Loucy (cell line): ENCODE results near the gene CACNB2.

ENCODE experiments used
- EZH2phosphoT487 ChIP-seq: fragments of 200-600 bp; IDR thresholded peaks from 2 replicates; pipeline ENCODE4 v1.6.1; 2018; ENCODE audit warnings: antibody characterized with exemption, mild to moderate bottlenecking, moderate library complexity, borderline replicate concordance
- TF ChIP-seq, protein P1 (sequence below): fragments of 200-600 bp; sonication (generic); conservative IDR thresholded peaks from 2 replicates; pipeline ENCODE4 v1.5.1; 2014; ENCODE audit warnings: mild to moderate bottlenecking, antibody characterized with exemption, low read length

DNA sequence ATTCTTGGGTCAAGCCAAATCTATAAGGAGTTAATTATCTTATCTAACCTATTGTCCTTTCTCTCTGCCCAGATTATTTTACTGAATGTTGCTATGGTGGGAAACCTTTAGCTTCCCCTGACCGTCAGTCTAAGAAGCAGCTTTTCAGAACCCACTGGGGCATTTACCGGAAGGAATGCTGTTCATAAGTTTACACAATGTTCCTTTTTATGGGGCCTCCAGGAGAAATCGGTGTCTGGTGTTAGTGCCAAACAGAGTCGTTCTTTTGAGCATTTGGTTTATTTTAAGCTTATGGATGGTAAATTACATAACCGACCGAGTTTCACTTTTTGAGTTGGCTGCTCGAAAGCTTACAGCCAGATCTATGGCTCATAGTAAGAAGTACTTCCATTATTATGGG, 111.9 kb downstream of the CACNB2 start:
- TF ChIP-seq, protein P1, sequence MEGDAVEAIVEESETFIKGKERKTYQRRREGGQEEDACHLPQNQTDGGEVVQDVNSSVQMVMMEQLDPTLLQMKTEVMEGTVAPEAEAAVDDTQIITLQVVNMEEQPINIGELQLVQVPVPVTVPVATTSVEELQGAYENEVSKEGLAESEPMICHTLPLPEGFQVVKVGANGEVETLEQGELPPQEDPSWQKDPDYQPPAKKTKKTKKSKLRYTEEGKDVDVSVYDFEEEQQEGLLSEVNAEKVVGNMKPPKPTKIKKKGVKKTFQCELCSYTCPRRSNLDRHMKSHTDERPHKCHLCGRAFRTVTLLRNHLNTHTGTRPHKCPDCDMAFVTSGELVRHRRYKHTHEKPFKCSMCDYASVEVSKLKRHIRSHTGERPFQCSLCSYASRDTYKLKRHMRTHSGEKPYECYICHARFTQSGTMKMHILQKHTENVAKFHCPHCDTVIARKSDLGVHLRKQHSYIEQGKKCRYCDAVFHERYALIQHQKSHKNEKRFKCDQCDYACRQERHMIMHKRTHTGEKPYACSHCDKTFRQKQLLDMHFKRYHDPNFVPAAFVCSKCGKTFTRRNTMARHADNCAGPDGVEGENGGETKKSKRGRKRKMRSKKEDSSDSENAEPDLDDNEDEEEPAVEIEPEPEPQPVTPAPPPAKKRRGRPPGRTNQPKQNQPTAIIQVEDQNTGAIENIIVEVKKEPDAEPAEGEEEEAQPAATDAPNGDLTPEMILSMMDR: no peak
- TF ChIP-seq EZH2phosphoT487: no peak
